DND-41 (cell line): ENCODE data around the gene WDR72.

ENCODE experiments used
- ATAC-seq: fragments of 200-7000 bp; cut with Tn5 transposase; 3 replicates; pipeline ENCODE4 v1.9.1; 2021; ENCODE audit warnings: low read depth; ENCODE audit not compliant: insufficient read depth
- DNase-seq: peaks from one replicate; pipeline ENCODE4 v3.0.0-alpha.2; 2020
- H2AFZ ChIP-seq: 2 replicates; pipeline ENCODE4 v1.6.0; 2012; ENCODE audit warnings: low read depth, low read length
- H3K27ac ChIP-seq: 2 replicates; pipeline ENCODE4 v1.5.1; 2012; ENCODE audit warnings: low read length, inconsistent platforms
- H3K27me3 ChIP-seq: fragments of 200-600 bp; sonication (generic); 2 replicates; pipeline ENCODE4 v1.6.0; 2012; ENCODE audit warnings: low read length, mild to moderate bottlenecking, inconsistent platforms; ENCODE audit not compliant: insufficient read depth, poor library complexity
- H3K36me3 ChIP-seq: 2 replicates; pipeline ENCODE4 v1.5.1; 2012; ENCODE audit warnings: low read length, inconsistent platforms; ENCODE audit not compliant: insufficient read depth
- H3K4me1 ChIP-seq: 2 replicates; pipeline ENCODE4 v1.5.1; 2012; ENCODE audit warnings: mild to moderate bottlenecking, low read length; ENCODE audit not compliant: insufficient read depth
- H3K4me2 ChIP-seq: 2 replicates; pipeline ENCODE4 v1.6.0; 2012; ENCODE audit warnings: mild to moderate bottlenecking, moderate library complexity, low read length, inconsistent platforms; ENCODE audit not compliant: insufficient read depth
- H3K4me3 ChIP-seq, 2 experiments: fragments of 200-600 bp in 1 of 2; shearing (Covaris generic) in 1 of 2; 2 replicates each; pipeline ENCODE4 v1.5.1; 2012 to 2016; ENCODE audit warnings: inconsistent platforms in 2 of 2, low read length in 2 of 2, mild to moderate bottlenecking in 2 of 2, low read depth in 1 of 2, moderate library complexity in 1 of 2
- H3K79me2 ChIP-seq: 2 replicates; pipeline ENCODE4 v1.6.0; 2012; ENCODE audit warnings: low read length, inconsistent platforms; ENCODE audit not compliant: insufficient read depth
- H3K9ac ChIP-seq: 2 replicates; pipeline ENCODE4 v1.6.0; 2012; ENCODE audit warnings: low read depth, mild to moderate bottlenecking, inconsistent platforms, low read length, moderate library complexity
- H3K9me3 ChIP-seq: 2 replicates; pipeline ENCODE4 v1.5.1; 2012; ENCODE audit warnings: low read length, moderate library complexity, mild to moderate bottlenecking, inconsistent platforms; ENCODE audit not compliant: insufficient read depth, severe bottlenecking
- H4K20me1 ChIP-seq: 2 replicates; pipeline ENCODE4 v1.6.0; 2012; ENCODE audit warnings: low read length; ENCODE audit not compliant: insufficient read depth
- CTCF ChIP-seq: IDR thresholded peaks from 2 replicates; pipeline ENCODE4 v1.5.1; 2012; ENCODE audit warnings: borderline replicate concordance, low read length, moderate library complexity, mild to moderate bottlenecking; ENCODE audit not compliant: poor library complexity, severe bottlenecking; ENCODE audit errors: extremely low read depth
- EZH2 ChIP-seq: IDR thresholded peaks from 3 replicates; pipeline ENCODE4 v1.6.1; 2012; ENCODE audit warnings: borderline replicate concordance, low read depth, mild to moderate bottlenecking, moderate library complexity, low read length, inconsistent platforms; ENCODE audit not compliant: severe bottlenecking

WDR72 gene

DNA sequence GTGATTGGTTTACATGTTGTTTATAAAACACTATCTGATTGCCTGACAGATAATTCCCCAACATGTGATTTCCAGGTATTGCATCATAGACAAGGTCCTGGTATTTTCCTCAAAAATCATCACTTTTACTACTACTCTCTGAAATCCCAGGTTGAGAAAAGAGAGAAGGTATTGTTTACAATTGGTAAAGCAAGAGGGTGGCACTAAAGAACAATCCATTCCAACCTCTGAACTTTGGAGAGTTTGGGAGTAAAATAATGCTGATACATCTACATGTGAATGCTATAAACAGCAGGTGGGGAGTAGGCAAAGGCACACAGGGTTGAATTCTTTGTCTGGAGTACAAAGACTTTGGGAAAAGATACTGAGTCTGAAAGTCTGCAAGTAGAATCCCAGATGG, 134.2 kb downstream of the WDR72 start:
- ATAC-seq = no peak
- no peaks in the 10 kb centered on the region for H3K36me3 ChIP-seq
- H3K27ac ChIP-seq = no peak overlapping the region
- no peaks in the 10 kb centered on the region for H3K27me3 ChIP-seq
- no peak for DNase-seq
- H3K79me2 ChIP-seq = no peaks in the 10 kb centered on the region
- TF ChIP-seq EZH2 = no peak
- TF ChIP-seq CTCF = no peak
- no peak overlapping the region for H3K9ac ChIP-seq
- no peaks in the 10 kb centered on the region for H3K9me3 ChIP-seq
- no peak overlapping the region for H2AFZ ChIP-seq
- no peaks in the 10 kb centered on the region for H4K20me1 ChIP-seq
- H3K4me2 ChIP-seq = no peak overlapping the region
- H3K4me3 ChIP-seq = no peak overlapping the region
- H3K4me1 ChIP-seq = no peaks in the 10 kb centered on the region

- no peak overlapping the region for H3K9ac ChIP-seq
- no peaks in the 10 kb centered on the region for H3K9me3 ChIP-seq
- ATAC-seq (no peak), DNase-seq (no peak)
- H3K27me3 ChIP-seq = no peaks in the 10 kb centered on the region
- H3K4me3 ChIP-seq = no peak overlapping the region
- H3K4me2 ChIP-seq = no peak overlapping the region
- no peak overlapping the region for H3K27ac ChIP-seq
- no peaks in the 10 kb centered on the region for H3K36me3 ChIP-seq
- no peaks in the 10 kb centered on the region for H3K4me1 ChIP-seq
- H4K20me1 ChIP-seq = no peaks in the 10 kb centered on the region
- no peaks in the 10 kb centered on the region for H3K79me2 ChIP-seq
- TF ChIP-seq EZH2 = no peak
- TF ChIP-seq CTCF = no peak
- no peak overlapping the region for H2AFZ ChIP-seq
Observed at GRCh38 chr15:53618461-53618860, 141.0 kb downstream of the WDR72 start.

GRCh38 chr15:53611145-53611920, 148.1 kb downstream of the WDR72 start:
- TF ChIP-seq EZH2 (no peak), CTCF (no peak)
- no peak for DNase-seq
- Histone ChIP-seq H3K27ac (no peak overlapping the region), H3K36me3 (no peaks in the 10 kb centered on the region), H2AFZ (no peak overlapping the region), H3K79me2 (no peaks in the 10 kb centered on the region), H3K4me1 (no peaks in the 10 kb centered on the region), H3K27me3 (no peaks in the 10 kb centered on the region), H4K20me1 (no peaks in the 10 kb centered on the region), H3K4me3 (no peak overlapping the region), H3K9me3 (no peaks in the 10 kb centered on the region), H3K4me2 (no peak overlapping the region), H3K9ac (no peak overlapping the region)
- no peak for ATAC-seq

DNA sequence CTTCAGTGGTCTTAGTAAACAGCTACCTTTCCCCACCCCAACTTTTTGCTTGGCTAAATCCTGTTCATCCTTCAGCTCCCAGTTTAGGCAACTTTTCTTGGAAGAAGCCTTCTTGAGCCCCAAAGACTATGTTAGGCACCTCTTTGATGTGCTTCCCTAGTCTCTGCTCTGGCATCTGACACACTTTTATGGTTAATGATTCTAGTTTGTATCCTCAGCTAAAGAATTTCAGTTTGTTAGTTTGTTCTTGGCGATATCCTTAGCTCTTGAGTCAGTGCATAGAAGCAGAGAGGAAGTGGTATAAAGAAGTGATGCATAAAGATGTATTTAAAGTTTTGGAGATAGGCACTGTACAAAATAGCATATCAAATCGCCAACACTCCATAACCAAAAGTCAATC, 168.4 kb downstream of the WDR72 start:
- no peak overlapping the region for H2AFZ ChIP-seq
- H3K27me3 ChIP-seq = no peaks in the 10 kb centered on the region
- ATAC-seq (no peak), DNase-seq (no peak)
- TF ChIP-seq CTCF (no peak), EZH2 (no peak)
- no peaks in the 10 kb centered on the region for H3K79me2 ChIP-seq
- no peaks in the 10 kb centered on the region for H3K4me1 ChIP-seq
- H3K9ac ChIP-seq = no peak overlapping the region
- no peaks in the 10 kb centered on the region for H3K9me3 ChIP-seq
- no peaks in the 10 kb centered on the region for H4K20me1 ChIP-seq
- no peak overlapping the region for H3K4me3 ChIP-seq
- no peak overlapping the region for H3K27ac ChIP-seq
- no peaks in the 10 kb centered on the region for H3K36me3 ChIP-seq
- H3K4me2 ChIP-seq = no peak overlapping the region
